Measurements from ENCODE around the gene POGK.
"Not testable (repeated sequence)": the region's sequence is repeated elsewhere in the genome, so short reads cannot be mapped to it uniquely, and the experiment has no call there.

The POGK gene

GRCh38 chr1:166838766-166839599 lies at the start of gene POGK:
Gene POGK (plus strand): TSS chr1:166839475. CDS start chr1:166840957, 1,482 bp downstream.
- peak; percentile 47 for DNase-seq (ENCODE audit: low read depth)

- DNase-seq (ENCODE audit: low read depth): no peak
Measured at GRCh38 chr1:166796620-166797236, 42.5 kb upstream of the POGK start.

- DNase-seq (ENCODE audit: low read depth): no peak
Measured at GRCh38 chr1:166808952-166809351, 30.3 kb upstream of the POGK start.

- no peak for DNase-seq (ENCODE audit: low read depth)
Measured at GRCh38 chr1:166811691-166812090, 27.6 kb upstream of the POGK start.

GRCh38 chr1:166813508-166814223 lies 25.6 kb upstream of the POGK start:
- DNase-seq (ENCODE audit: low read depth): no peak

GRCh38 chr1:166814611-166815010 lies 24.7 kb upstream of the POGK start:
- DNase-seq (ENCODE audit: low read depth): peak; percentile 35

- DNase-seq (ENCODE audit: low read depth): no peak
Measured at GRCh38 chr1:166819974-166820373, 19.3 kb upstream of the POGK start.

GRCh38 chr1:166822385-166822784 lies 16.9 kb upstream of the POGK start:
- no peak for DNase-seq (ENCODE audit: low read depth)

GRCh38 chr1:166827426-166827825 lies 11.8 kb upstream of the POGK start:
- no peak for DNase-seq (ENCODE audit: low read depth)

GRCh38 chr1:166829762-166830161 lies 9.5 kb upstream of the POGK start:
- not testable (repeated sequence) for DNase-seq (ENCODE audit: low read depth)

GRCh38 chr1:166836733-166837132 lies 2.5 kb upstream of the POGK start:
- DNase-seq (ENCODE audit: low read depth): no peak

- DNase-seq (ENCODE audit: low read depth): no peak
Measured at GRCh38 chr1:166839600-166840308, 479 bp downstream of the POGK start.

- no peak for DNase-seq (ENCODE audit: low read depth)
Measured at GRCh38 chr1:166840309-166841274, 1.3 kb downstream of the POGK start.

GRCh38 chr1:166843322-166843721 lies 4.0 kb downstream of the POGK start:
- DNase-seq (ENCODE audit: low read depth): no peak

- DNase-seq (ENCODE audit: low read depth): no peak
Measured at GRCh38 chr1:166843769-166844596, 4.7 kb downstream of the POGK start.

- DNase-seq (ENCODE audit: low read depth): no peak
Measured at GRCh38 chr1:166844791-166845190, 5.5 kb downstream of the POGK start.

GRCh38 chr1:166848193-166848592 lies 8.9 kb downstream of the POGK start:
- DNase-seq (ENCODE audit: low read depth): no peak

- no peak for DNase-seq (ENCODE audit: low read depth)
Measured at GRCh38 chr1:166849135-166849534, 9.9 kb downstream of the POGK start.

GRCh38 chr1:166852918-166853317 lies 13.6 kb downstream of the POGK start:
- no peak for DNase-seq (ENCODE audit: low read depth)

GRCh38 chr1:166855558-166855957 lies 16.3 kb downstream of the POGK start:
- DNase-seq (ENCODE audit: low read depth): no peak
